SW480 (cell line): ENCODE measurements around the gene ZNF547.
A peak's percentile ranks its signal among the peaks of the same experiment; 100 is the strongest.

Source experiments
- DNase-seq: peaks from one replicate; pipeline ENCODE4 v3.0.0-alpha.2; 2016; ENCODE audit warnings: low spot score

Gene ZNF547

DNA sequence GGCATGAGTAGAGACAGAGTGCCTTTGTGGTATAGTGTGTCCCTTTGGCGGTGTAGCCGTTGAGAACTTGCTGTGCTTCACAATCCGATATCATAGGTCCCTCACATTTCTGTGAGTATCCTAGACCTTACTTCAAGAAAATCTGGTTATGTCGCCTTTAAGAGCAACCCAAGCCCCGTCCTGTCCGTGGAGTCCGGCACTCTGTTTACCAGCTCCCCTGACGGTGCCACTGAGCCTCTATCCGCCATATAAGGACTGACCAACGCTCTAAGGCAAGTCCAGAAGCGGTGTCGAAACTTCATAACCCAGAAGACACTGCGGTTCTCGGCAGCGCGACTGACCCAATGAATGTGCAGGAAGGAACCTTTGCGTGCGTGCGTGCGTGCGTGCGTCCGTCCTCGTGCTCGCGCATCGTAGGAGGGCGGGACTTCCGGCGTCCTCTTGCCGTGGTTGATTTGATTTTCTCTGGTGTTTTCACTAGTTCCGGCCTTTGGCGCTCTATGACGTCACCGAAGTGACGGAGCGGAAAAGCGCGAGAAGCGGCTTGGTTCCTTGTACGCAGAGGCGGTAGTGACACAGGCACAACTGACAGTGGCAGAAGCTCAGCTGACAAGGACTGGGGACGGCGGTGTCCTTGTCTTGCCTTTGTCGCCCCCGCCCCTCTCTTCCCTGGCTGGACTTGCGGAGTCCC is at the start of gene ZNF547, which contains the start of gene TRAPPC2B:
Gene ZNF547 (plus strand): TSS at position 555 of the 691 bp plus-strand sequence. CDS start 5,005 bp downstream, outside the sequence.
Gene TRAPPC2B (plus strand): TSS at position 555 of the 691 bp plus-strand sequence. CDS start 1,283 bp downstream, outside the sequence.
- DNase-seq: peak; percentile 99

DNA sequence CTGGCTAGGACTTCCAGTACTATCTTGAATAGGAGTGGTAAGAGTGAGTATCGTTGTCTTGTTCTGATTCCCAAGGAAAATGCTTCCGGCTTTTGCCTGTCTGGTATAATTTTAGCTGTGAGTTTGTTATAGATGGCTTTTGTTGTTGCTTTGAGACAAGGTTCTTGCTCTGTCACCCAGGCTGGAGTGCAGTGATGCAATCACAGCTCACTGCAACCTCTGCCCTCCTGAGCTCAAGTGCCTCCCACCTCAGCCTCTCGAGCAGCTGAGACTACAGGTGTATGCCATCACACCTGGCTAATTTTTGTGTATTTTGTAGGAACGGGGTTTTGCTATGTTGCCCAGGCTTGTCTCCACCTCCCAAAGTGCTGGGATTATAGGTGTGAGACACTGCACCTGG is 49.2 kb upstream of the ZNF547 start:
- no peak for DNase-seq

DNA sequence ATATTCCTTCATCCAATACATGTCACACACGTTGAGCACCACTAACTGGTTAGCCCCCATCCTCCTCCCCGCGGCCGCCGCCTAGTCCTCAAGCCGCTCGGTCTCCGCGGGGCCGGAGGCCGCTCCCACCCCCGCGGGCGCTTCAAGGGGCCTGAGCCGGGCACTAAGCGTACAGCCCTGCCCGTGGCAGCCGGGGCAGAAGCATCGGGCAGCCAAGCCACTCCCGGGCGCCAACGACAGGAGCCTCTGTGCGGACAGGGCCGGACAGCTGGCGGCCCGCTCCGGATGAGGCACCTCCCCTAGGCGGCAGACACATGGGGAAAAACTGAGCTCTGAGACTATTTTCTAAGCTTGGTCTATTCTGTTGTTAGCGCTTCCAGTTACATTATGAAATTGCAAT is 45.8 kb upstream of the ZNF547 start:
- no peak for DNase-seq

DNA sequence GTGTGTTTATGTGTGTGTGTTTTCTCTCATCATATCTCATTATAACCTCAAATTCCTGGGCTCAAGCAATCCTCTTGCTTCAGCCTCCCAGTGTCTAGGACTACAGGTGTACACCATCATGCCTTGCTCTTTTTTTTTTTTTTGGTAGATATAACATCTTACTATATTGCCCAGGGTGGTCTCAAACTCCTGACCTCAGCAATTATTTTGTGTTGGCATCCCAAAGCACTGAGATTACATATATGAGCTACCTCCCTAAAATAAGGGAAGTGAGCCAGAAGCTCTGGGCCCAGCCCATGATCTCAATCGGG is 43.5 kb upstream of the ZNF547 start:
- DNase-seq: no peak

DNA sequence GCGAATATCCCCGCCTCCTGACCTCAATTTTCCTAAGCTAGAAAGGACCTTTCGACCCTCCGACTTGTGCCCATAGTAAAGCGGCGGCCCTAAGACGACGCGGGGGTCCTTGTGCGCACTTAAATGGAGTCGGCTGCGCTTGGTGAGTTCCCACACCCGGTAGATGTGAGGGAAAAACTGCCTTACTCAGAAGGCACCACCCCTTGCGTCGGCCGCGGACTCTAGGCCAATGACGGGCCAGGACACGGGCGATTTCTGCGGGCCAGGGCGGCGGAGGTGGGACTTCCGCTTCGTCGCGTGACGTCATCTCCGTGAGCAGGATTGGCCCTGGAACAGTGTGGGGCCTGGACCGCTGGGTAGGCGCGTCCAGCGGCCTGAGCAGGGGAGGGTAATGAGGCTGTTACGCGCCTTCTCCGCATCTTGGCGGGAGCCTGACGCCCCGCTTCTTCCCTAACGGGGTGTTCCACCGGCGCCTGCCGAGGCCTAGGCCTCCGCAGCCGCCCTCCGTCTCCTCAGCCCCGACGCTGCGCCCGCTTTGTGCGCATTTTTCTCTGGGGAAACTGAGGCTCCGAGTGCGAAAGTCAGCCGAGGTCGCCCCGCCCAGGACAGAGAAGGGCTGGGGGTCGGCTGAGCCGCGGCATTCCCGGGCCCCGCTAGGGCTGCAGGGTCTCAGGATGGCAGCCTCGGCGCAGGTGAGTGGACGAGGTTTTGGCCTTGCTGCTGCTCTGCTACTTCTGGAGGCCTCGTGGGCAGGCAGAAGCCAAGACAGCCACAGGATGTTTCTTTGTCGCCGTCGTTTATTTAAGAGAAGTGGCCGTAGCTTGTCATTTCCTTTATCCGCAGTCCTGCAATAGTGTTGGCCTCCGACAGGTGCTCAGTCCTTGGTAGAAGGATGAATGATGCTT is 42.9 kb upstream of the ZNF547 start, which contains the start of gene ZNF543:
Gene ZNF543 (plus strand): TSS at position 293 of the 905 bp plus-strand sequence. CDS start 382 bp downstream, at position 675.
- DNase-seq: peak; percentile 91

DNA sequence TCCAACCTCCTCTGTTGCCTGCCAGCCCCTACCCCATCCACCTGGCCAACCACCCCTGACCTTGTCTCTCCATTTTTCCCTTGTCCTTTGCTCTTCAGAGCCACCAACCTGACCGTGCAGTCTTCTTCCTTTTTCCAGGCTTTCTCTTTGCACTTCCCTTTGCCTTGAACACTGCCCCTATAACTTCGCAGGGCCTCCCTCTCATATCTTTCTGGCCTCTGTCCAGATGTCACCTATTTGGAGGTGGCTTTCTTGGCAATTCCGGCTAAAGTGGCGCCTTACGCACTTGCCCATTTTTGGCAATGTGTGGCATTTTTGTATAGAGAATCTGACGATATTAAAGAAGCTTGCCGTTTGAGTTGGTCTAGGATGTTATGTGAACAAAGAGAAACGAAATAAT is 42.2 kb upstream of the ZNF547 start:
- DNase-seq: no peak

DNA sequence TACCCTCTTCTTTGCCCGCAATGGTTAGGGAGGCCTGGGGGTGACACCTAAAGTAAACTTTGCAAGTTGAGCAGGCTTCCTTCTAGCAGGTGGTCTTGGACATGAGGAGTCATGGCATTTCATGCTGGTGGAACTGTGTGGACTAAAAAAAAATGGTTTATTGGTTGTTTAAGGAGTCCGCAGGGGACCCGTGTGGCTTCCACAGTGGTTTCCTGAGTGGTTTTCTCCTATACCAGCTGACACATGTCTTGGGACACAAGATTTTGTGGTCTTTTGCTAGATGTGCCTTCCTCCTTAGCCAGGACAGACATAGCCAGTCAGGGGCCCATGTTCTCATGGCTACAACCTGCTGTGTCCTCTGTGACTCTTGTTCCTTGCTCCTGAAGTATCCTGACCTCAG is 41.6 kb upstream of the ZNF547 start:
- no peak for DNase-seq

DNA sequence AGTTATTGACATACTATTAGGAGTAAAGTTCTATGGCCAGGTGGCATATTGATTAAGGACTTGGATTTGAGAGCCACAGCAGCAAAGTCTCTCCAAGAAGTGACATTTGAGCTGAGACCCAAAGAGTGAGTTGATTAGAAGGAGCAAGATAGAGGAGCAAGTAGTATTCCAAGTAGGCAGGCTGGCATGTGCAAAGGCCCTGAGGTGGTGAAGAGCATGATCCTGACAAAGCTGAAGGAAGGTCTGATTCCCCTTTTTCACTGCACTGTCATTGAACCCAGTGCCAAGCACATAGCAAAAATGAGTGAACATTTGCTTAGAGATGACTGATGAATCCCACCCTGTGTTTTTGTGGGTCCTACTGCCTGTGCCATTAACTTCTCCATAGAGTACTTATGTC is 38.4 kb upstream of the ZNF547 start:
- no peak for DNase-seq

DNA sequence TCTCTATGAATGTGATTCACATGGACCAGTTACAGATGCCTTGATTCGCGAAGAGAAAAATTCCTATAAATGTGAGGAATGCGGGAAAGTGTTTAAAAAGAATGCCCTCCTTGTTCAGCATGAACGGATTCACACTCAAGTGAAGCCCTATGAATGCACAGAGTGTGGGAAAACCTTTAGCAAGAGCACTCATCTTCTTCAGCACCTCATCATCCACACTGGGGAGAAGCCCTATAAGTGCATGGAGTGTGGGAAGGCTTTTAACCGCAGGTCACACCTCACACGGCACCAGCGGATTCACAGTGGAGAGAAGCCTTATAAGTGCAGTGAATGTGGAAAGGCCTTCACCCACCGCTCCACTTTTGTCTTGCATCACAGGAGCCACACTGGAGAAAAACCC is 35.4 kb upstream of the ZNF547 start:
- DNase-seq: no peak

DNA sequence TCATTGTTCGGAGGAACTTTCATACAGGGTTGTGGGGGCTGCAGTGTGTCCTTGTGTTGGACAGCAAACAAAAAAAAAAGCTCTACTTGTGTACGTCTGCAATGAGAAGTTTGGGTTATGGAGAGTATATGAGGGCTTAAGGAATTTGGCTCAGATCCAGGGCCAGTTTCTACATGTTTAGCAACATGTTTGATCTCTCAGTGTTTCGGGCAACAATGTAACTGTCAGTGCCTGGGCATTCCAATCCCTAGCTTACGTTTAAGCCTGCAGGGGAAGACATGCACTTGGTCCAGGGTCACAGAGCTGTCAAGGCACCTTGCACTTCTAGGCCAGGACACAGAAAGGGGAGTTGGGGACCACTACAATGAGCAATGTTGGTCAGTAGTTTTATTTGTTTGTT is 29.2 kb upstream of the ZNF547 start:
- no peak for DNase-seq

DNA sequence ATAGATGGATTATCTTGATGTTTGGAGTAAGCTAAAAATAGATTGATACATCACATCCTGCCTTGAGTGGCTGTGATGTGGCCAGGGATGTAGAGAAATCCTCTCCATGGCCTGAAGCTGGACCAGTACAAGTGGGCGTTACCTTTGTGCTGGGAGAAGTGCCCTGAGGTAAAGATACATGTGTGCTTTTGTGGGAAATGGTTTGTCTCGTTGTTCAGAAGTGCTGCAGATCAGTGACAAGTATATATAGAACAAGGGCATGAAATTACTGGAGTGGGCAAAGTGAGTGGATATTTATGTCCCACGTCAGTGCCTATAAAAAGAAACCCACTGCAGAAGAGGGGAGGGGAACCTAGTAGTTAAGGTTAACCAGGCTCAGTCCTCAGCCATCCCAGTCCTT is 24.5 kb upstream of the ZNF547 start:
- no peak for DNase-seq

DNA sequence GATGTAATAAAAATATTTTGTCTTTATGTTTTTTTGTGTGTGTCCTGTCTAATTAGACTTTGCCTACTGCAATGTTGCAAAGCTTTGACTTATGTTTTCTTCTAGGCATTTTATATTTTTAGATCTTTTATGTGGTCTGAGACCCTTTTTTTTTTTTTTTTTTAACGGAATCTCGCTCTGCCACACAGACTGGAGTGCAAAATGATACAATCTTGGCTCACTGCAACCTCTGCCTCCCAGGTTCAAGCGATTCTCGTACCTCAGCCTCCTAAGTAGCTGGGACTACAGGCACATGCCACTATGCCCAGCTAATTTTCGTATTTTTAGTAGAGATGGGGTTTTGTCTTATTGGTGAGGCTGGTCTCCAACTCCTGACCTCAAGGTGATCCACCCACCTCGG is 20.8 kb upstream of the ZNF547 start:
- no peak for DNase-seq

DNA sequence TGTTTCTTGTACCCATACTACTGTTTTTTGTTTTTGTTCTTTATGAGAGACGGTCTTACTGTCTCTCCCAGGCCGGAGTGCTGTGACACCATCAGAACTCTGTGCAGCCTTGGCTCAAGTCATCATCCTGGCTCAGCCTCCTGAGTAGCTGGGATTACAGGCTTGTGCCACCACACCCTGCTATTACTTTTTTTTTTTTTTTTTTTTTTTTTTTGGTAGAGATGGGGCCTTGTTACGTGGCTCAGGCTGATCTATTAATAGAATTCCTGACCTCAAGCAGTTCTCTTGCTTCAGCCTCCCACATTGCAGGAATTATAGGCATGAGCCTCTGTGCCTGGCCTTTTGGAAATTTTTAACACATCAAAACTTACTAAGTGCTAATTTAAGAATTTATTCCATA is 15.2 kb upstream of the ZNF547 start:
- DNase-seq: no peak

DNA sequence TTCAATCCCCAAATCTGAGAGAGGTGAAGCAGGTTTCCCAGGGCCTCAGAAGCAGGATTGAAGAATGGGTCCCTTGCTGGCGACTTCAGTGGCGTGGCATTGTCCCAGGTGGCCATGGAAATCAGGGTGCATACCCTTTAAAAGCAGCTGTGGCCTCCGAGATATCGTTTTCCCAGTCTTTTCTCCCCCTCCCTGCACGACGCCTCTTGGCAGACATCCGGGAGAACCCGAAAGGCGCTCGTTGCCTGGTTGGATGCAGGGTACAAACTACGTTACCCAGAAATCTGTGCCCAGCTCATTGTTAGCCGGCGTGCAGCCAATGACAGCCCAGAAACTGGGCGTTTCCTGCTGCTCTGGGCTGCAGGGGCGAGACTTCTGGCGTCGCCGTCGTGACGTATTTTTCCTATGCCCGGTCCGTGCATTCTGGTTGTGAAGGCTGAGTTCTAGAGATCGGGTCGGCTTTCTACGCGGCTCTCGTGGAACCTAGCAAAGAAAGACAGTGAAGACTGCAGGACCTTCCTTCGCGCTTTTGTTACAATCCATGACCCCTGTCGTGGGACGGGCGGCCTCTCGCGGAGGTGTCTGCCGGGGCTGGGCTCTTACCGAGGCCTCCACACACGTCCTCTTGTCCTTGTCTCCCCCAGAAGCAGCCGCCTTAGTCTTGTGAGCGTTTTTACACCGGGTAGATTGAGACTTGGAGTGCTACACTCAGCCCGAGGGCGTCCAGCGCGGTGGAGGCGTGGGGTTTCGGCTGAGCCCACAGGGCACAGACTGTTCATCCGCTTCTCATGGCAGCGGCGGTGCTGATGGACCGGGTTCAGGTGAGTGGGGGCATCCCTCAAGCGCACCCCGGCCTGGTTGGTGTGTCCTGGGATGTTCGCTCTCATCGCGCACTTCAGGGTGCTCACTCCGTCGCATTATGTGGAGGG is 12.2 kb upstream of the ZNF547 start, which contains the start of gene ZNF304:
Gene ZNF304 (plus strand): TSS at position 395 of the 929 bp plus-strand sequence. CDS start 394 bp downstream, at position 789.
- no peak for DNase-seq

DNA sequence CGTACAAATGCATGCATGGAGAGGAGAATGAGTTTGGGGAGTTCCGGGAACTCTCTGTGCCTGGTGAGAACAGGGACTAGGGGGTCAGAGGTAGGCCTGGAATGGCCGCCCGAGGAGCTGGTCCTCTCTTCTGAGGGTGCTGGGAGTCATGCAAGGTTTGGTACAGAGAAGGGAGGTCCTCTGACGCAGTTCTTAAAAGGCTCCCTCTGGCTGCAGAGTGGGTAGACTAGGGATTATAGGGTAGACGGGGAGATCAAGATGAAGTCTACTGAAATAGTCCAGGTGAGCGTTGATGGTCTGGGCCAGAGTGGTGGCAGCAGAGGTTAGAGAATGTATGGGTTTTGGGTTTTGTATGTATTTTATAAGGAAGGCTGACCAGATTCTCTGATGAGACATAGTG is 11.5 kb upstream of the ZNF547 start:
- no peak for DNase-seq

DNA sequence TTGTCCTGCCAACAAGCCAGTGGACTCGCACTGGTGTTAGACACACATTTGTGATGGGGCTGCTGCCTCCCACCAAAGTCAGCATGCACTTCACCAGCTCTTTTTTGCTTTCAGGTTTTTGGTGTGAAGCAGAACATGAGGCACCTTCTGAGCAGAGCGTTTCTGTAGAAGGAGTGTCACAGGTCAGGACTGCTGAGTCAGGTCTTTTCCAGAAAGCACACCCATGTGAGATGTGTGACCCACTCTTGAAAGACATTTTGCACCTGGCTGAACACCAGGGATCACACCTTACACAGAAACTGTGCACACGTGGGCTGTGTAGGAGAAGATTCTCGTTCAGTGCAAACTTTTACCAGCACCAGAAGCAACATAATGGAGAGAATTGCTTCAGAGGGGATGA is 7.4 kb upstream of the ZNF547 start:
- no peak for DNase-seq

DNA sequence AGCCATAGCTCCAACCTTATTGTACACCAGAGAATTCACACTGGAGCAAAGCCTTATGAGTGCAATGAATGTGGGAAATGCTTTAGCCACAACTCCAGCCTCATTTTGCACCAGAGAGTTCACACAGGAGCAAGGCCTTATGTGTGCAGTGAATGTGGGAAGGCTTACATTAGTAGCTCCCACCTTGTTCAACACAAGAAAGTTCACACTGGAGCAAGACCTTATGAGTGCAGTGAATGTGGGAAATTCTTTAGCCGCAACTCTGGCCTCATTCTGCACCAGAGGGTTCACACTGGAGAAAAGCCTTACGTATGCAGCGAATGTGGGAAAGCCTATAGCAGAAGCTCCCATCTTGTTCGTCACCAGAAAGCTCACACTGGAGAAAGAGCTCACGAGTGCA is 5.9 kb upstream of the ZNF547 start:
- no peak for DNase-seq

DNA sequence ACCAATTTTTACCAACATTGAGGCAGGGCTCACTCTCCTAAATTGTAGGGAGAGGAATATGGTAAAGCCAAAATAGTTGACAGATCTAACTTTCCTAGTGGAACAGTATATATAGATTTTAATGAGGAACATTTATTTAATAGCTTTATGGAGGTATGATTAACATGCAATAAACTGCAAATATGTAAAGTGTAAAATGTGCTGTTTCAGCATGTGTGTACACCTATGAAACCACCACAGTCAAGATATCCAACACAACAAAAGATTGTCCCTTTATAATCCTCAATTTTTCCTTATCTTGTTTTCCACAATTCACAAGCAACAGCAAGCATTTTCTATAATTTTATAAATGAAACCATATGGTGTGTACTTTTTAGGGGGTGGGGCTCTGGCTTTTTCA is 4.1 kb upstream of the ZNF547 start:
- DNase-seq: no peak

DNA sequence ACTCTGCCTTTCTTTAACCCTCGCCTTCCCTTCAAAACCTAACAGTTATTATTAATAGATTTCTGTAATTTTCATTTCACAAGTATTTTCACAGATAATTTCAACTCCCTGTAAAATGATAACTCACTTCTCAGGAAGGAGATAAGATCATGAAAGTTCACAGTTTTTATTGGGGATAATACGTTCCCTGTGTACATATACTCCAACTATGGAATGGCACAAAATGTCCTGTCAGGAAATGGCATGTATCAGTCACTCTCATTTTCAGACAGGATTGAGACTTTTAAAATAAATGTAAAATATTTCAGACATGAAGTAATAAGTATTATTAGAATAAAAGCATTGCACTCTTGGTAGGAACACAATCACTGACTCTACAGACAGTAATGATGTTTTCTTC is 932 bp upstream of the ZNF547 start:
- DNase-seq: no peak

DNA sequence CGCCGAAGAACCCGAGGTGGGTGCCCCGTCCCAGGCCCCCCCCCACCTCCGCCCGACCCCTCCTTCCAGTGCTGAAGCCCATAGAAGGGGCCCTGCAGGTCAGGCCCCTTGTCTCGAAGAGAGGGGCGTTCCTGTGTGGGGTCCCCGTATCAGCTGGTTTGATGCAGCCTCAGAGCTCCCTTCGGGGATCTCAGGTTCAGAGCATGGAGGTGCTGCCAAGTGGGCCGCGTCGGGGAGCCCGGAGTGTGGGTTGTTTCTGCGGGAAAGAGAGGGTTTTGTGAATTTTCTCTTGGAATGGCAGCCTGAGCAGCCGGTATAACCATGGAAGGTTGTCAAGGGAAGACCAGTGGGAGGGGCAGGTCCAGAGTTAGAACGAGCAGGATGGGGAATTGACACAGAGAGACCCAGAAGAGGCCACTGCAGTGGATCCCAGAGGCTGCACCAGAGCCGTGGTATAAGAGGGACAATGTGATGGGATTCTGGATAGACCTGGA is 384 bp downstream of the ZNF547 start:
- DNase-seq: no peak

DNA sequence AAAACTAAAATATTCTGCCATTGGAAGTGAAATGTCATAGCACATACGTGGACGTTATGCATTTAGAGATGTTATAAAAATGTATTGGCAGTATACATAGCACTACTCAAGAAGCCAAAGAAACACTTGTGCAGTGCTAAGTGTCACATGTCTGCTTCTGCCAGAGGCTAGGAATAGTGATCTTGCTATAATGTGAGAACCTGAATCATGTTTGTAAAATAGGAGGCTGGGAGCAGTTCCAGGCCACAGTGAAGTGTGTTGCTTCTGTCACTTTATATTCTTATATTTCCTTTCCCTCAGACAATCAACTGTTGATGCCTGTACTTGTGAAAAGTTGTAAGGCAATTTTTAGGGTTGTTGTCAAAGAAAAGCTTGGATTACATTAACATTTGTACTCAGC is 3.4 kb downstream of the ZNF547 start:
- no peak for DNase-seq

DNA sequence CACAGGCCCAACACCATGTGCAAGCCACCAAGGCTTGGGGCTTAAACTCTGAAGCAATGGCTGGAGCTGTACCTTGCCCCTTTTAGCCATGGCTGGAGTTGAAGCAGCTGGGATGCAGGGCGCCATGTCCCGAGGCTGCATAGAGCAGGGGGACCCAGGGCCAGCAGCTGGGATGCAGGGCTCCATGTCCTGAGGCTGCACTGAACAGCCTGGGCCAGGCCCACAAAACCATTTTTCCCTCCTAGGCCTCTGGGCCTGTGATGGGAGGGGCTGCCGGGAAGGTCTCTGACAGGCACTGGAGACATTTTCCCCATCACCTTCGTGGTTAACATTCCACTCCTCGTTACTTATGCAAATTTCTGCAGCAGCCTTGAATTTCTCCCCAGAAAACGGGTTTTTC is 10.8 kb downstream of the ZNF547 start:
- no peak for DNase-seq
